HEK293 (cell line): ENCODE measurements around the gene ATP5F1A.
"Not testable (repeated sequence)": the region's sequence is repeated elsewhere in the genome, so short reads cannot be mapped to it uniquely, and the experiment has no call there.

Experiments used
- CTCF ChIA-PET: fragments of 350-600 bp; formaldehyde crosslinking; extraction: SDS; loops from one replicate; lab custom pipeline; 2021; ENCODE audit warnings: antibody characterized with exemption; lab: Yijun Ruan, JAX
- POLR2A ChIA-PET: fragments of 300-600 bp; formaldehyde crosslinking; extraction: SDS; loops from one replicate; lab custom pipeline; 2020; ENCODE audit warnings: antibody characterized with exemption, inconsistent platforms; lab: Yijun Ruan, JAX
- H3K27ac ChIP-seq: fragments of 200-500 bp; sonication (Bioruptor generic); 2 replicates; pipeline ENCODE4 v1.5.1; 2014; ENCODE audit warnings: low read depth, low read length, control low read depth, inconsistent platforms; ENCODE audit errors: extremely low read depth
- H3K36me3 ChIP-seq, 2 experiments: fragments of 200-500 bp in 1 of 2; sonication (Bioruptor generic) in 1 of 2; 1 replicate in 1 of 2; 2 replicates in 1 of 2; pipeline ENCODE4 v1.5.1; 2014 to 2017; ENCODE audit warnings: inconsistent platforms in 2 of 2, low read length in 2 of 2; ENCODE audit not compliant: control insufficient read depth in 2 of 2, insufficient read depth in 1 of 2
- H3K4me1 ChIP-seq: fragments of 200-500 bp; sonication (Bioruptor generic); 2 replicates; pipeline ENCODE4 v1.5.1; 2014; ENCODE audit warnings: mild to moderate bottlenecking, low read length, inconsistent platforms; ENCODE audit not compliant: control insufficient read depth, insufficient read depth
- H3K4me3 ChIP-seq: 2 replicates; pipeline ENCODE4 v1.5.1; 2011; ENCODE audit warnings: low read depth, mild to moderate bottlenecking, control low read depth, low read length, moderate library complexity
- H3K9me3 ChIP-seq: fragments of 200-500 bp; sonication (Bioruptor generic); 2 replicates; pipeline ENCODE4 v1.5.1; 2014; ENCODE audit warnings: low read depth, low read length, inconsistent platforms; ENCODE audit not compliant: control insufficient read depth, insufficient read depth
- GLI4 ChIP-seq: fragments of 450-650 bp; formaldehyde crosslinking; IDR thresholded peaks from 2 replicates; pipeline ENCODE4 v1.5.1; 2016; ENCODE audit warnings: missing biosample characterization, missing genetic modification characterization
- MEIS1 ChIP-seq: sonication (generic); formaldehyde crosslinking; IDR thresholded peaks from 2 replicates; pipeline ENCODE4 v1.8.1; 2022; ENCODE audit warnings: missing genetic modification reagents, mild to moderate bottlenecking, borderline replicate concordance
- SALL2 ChIP-seq: fragments of 450-650 bp; formaldehyde crosslinking; IDR thresholded peaks from 2 replicates; pipeline ENCODE4 v1.5.0; 2017; ENCODE audit warnings: missing biosample characterization, mild to moderate bottlenecking, missing genetic modification characterization, borderline replicate concordance
- TCF7L2 ChIP-seq: IDR thresholded peaks from 2 replicates; pipeline ENCODE4 v1.6.1; 2011; ENCODE audit warnings: low read depth, mild to moderate bottlenecking, inconsistent platforms, low read length, moderate library complexity, borderline replicate concordance
- ZNF121 ChIP-seq: fragments of 450-650 bp; formaldehyde crosslinking; IDR thresholded peaks from 2 replicates; pipeline ENCODE4 v1.5.1; 2016; ENCODE audit warnings: missing biosample characterization, missing genetic modification characterization
- ZNF174 ChIP-seq: fragments of 450-650 bp; formaldehyde crosslinking; IDR thresholded peaks from 2 replicates; pipeline ENCODE4 v1.5.0; 2017; ENCODE audit warnings: missing biosample characterization, mild to moderate bottlenecking, missing genetic modification characterization
- ZNF24 ChIP-seq: fragments of 450-650 bp; formaldehyde crosslinking; IDR thresholded peaks from 2 replicates; pipeline ENCODE4 v1.5.1; 2016; ENCODE audit warnings: missing biosample characterization, missing genetic modification characterization
- ZNF404 ChIP-seq: fragments of 450-650 bp; formaldehyde crosslinking; IDR thresholded peaks from 2 replicates; pipeline ENCODE4 v1.5.1; 2017; ENCODE audit warnings: missing biosample characterization, missing genetic modification characterization
- ZNF501 ChIP-seq: fragments of 450-650 bp; formaldehyde crosslinking; IDR thresholded peaks from 2 replicates; pipeline ENCODE4 v1.5.1; 2016; ENCODE audit warnings: missing biosample characterization, missing genetic modification characterization
- ZNF513 ChIP-seq: fragments of 450-650 bp; IDR thresholded peaks from 2 replicates; pipeline ENCODE4 v1.5.1; 2018; ENCODE audit warnings: missing biosample characterization, missing genetic modification characterization
- ZNF521 ChIP-seq: fragments of 450-650 bp; formaldehyde crosslinking; IDR thresholded peaks from 2 replicates; pipeline ENCODE4 v1.5.1; 2017; ENCODE audit warnings: missing biosample characterization, mild to moderate bottlenecking, missing genetic modification characterization
- ZNF624 ChIP-seq: fragments of 450-650 bp; formaldehyde crosslinking; IDR thresholded peaks from 2 replicates; pipeline ENCODE4 v1.5.1; 2017; ENCODE audit warnings: missing biosample characterization, missing genetic modification characterization
- ZNF654 ChIP-seq: fragments of 450-650 bp; formaldehyde crosslinking; IDR thresholded peaks from 2 replicates; pipeline ENCODE4 v1.5.1; 2016; ENCODE audit warnings: low read depth, missing biosample characterization, missing genetic modification characterization
- ZNF670 ChIP-seq: fragments of 450-650 bp; formaldehyde crosslinking; IDR thresholded peaks from 2 replicates; pipeline ENCODE4 v1.5.1; 2016; ENCODE audit warnings: missing biosample characterization, missing genetic modification characterization, low read depth
- ZNF692 ChIP-seq: fragments of 450-650 bp; formaldehyde crosslinking; IDR thresholded peaks from 2 replicates; pipeline ENCODE4 v1.5.1; 2016; ENCODE audit warnings: missing biosample characterization, missing genetic modification characterization
- ZNF777 ChIP-seq: fragments of 450-650 bp; formaldehyde crosslinking; IDR thresholded peaks from 2 replicates; pipeline ENCODE4 v1.5.1; 2017; ENCODE audit warnings: missing biosample characterization, missing genetic modification characterization, borderline replicate concordance
- ZNF830 ChIP-seq: fragments of 450-650 bp; IDR thresholded peaks from 2 replicates; pipeline ENCODE4 v1.5.0; 2018; ENCODE audit warnings: missing biosample characterization, missing genetic modification characterization, low read depth, mild to moderate bottlenecking, moderate library complexity
- ZNF837 ChIP-seq: fragments of 450-650 bp; formaldehyde crosslinking; IDR thresholded peaks from 2 replicates; pipeline ENCODE4 v1.5.1; 2016; ENCODE audit warnings: missing biosample characterization, missing genetic modification characterization
- ZSCAN16 ChIP-seq: fragments of 450-650 bp; formaldehyde crosslinking; IDR thresholded peaks from 2 replicates; pipeline ENCODE4 v1.5.1; 2016; ENCODE audit warnings: missing biosample characterization, missing genetic modification characterization

ATP5F1A gene

GRCh38 chr18:46050268-46050667 is 47.8 kb downstream of the ATP5F1A start:
- Histone ChIP-seq H3K9me3 (no peaks in the 10 kb centered on the region), H3K4me1 (no peaks in the 10 kb centered on the region), H3K4me3 (no peak overlapping the region), H3K27ac (no peak overlapping the region), H3K36me3 (no peaks in the 10 kb centered on the region)
- ChIA-PET CTCF (interaction anchor here (0.7 to 0.8 kb wide), 2 partner anchors 23 to 587 kb away, joined by 3 to 4 read pairs; no protein-coding TSS in a partner anchor), POLR2A (no interaction called here)
- TF ChIP-seq MEIS1 (CRISPR knock-in tag) = no peak
- TF ChIP-seq ZNF692 (tag by site-specific recombination) = no peak
- TF ChIP-seq ZNF501 (tag by site-specific recombination) = no peak
- TF ChIP-seq ZNF777 (tag by site-specific recombination) = no peak
- TF ChIP-seq ZNF624 (tag by site-specific recombination) = no peak
- no peak for TF ChIP-seq ZNF24 (tag by site-specific recombination)
- TF ChIP-seq ZNF513 (tag by site-specific recombination) = no peak
- TF ChIP-seq ZNF404 (tag by site-specific recombination) = no peak
- no peak for TF ChIP-seq ZNF521 (tag by site-specific recombination)
- no peak for TF ChIP-seq ZSCAN16 (tag by site-specific recombination)
- TF ChIP-seq ZNF654 (tag by site-specific recombination) = no peak
- TF ChIP-seq TCF7L2 = no peak
- TF ChIP-seq ZNF121 (tag by site-specific recombination) = no peak

GRCh38 chr18:46048641-46049040 is 49.5 kb downstream of the ATP5F1A start:
- H3K9me3 ChIP-seq = no peaks in the 10 kb centered on the region
- no peak overlapping the region for H3K4me3 ChIP-seq
- TF ChIP-seq GLI4 (tag by site-specific recombination) (no peak), ZNF670 (tag by site-specific recombination) (no peak), ZNF174 (no peak), SALL2 (tag by site-specific recombination) (no peak), ZNF837 (tag by site-specific recombination) (no peak), ZNF830 (tag by site-specific recombination) (no peak)
- ChIA-PET POLR2A (no interaction called here), CTCF (interaction anchor here (0.7 to 1.0 kb wide), 4 partner anchors 17 to 1519 kb away, joined by 3 to 5 read pairs (median 4); no protein-coding TSS in a partner anchor)
- no peak overlapping the region for H3K27ac ChIP-seq
- no peaks in the 10 kb centered on the region for H3K36me3 ChIP-seq
- no peaks in the 10 kb centered on the region for H3K4me1 ChIP-seq

- H3K36me3 ChIP-seq, CTCF ChIA-PET, POLR2A ChIA-PET, H3K4me3 ChIP-seq, H3K4me1 ChIP-seq, H3K27ac ChIP-seq, H3K9me3 ChIP-seq: not testable (repeated sequence)
Measured at GRCh38 chr18:46047369-46047768, 50.7 kb downstream of the ATP5F1A start.
